Measurements from ENCODE around the gene MAMSTR.
"Not testable (repeated sequence)": the region's sequence is repeated elsewhere in the genome, so short reads cannot be mapped to it uniquely, and the experiment has no call there.

MAMSTR gene

DNA sequence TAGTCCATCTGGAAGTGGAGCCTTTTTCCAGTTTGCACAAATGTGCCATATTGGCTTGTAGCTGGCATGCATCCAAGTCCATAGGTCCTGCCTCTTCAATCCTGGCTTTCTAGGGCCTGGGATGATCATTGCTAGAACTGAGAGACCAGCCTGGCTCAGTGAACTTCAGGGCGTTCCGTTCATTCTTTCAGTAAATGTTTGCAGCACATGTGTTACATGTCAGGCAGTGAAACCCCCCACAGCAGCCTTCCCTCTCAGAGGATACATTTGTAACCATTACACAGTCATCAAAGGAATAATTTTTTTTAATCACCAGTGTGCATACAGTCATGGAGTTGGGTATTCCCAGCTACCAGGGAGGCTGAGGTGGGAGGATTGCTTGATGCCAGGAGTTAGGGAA lies 14.1 kb downstream of the MAMSTR start:
- no peaks in the 10 kb centered on the region for H3K27me3 Mint-ChIP-seq
- no peak overlapping the region for H3K27ac Mint-ChIP-seq
- DNase-seq, result no peak
- H3K36me3 Mint-ChIP-seq (ENCODE audit: insufficient read depth), result peaks cover 4% of the 10 kb centered on the region
- H3K4me3 Mint-ChIP-seq, result no peak overlapping the region
- ATAC-seq (replicated peaks), result no peak
- no peaks in the 10 kb centered on the region for H3K9me3 Mint-ChIP-seq
- H3K4me1 Mint-ChIP-seq (ENCODE audit: low read depth in 2 of 2), result no peaks in the 10 kb centered on the region

DNA sequence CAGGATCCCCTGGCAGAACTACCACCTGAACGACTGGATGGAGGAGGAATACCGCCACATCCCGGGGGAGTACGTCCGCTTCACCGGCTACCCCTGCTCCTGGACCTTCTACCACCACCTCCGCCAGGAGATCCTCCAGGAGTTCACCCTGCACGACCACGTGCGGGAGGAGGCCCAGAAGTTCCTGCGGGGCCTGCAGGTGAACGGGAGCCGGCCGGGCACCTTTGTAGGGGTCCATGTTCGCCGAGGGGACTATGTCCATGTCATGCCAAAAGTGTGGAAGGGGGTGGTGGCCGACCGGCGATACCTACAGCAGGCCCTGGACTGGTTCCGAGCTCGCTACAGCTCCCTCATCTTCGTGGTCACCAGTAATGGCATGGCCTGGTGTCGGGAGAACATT lies 16.2 kb downstream of the MAMSTR start:
- no peak for ATAC-seq (replicated peaks)
- Mint-ChIP-seq H3K4me3 (no peak overlapping the region), H3K36me3 (ENCODE audit: insufficient read depth) (peaks cover 4% of the 10 kb centered on the region), H3K27ac (no peak overlapping the region), H3K4me1 (ENCODE audit: low read depth in 2 of 2) (no peaks in the 10 kb centered on the region), H3K27me3 (peaks cover 0 to 8% of the 10 kb centered on the region in 2 donors), H3K9me3 (no peaks in the 10 kb centered on the region)
- DNase-seq, result no peak

DNA sequence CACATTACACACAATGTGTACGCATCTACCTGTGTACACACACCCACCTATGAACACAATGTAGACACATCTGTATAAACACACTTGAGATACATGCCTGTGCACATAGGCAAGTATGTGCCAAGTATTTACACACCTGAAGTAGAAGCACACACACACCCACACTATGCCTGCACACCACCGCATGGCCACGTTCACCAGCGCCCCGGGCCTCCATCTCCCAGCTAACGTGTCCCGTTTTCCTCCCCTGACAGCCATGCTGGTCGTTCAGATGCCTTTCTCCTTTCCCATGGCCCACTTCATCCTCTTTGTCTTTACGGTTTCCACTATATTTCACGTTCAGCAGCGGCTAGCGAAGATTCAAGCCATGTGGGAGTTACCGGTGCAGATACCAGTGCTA lies 16.8 kb downstream of the MAMSTR start:
- no peaks in the 10 kb centered on the region for H3K9me3 Mint-ChIP-seq
- no peak overlapping the region for H3K27ac Mint-ChIP-seq
- DNase-seq, result no peak
- H3K36me3 Mint-ChIP-seq (ENCODE audit: insufficient read depth), result peaks cover 4% of the 10 kb centered on the region
- peaks cover 0 to 11% of the 10 kb centered on the region in 2 donors for H3K27me3 Mint-ChIP-seq
- no peaks in the 10 kb centered on the region for H3K4me1 Mint-ChIP-seq (ENCODE audit: low read depth in 2 of 2)
- no peak overlapping the region for H3K4me3 Mint-ChIP-seq
- ATAC-seq (replicated peaks), result no peak

DNA sequence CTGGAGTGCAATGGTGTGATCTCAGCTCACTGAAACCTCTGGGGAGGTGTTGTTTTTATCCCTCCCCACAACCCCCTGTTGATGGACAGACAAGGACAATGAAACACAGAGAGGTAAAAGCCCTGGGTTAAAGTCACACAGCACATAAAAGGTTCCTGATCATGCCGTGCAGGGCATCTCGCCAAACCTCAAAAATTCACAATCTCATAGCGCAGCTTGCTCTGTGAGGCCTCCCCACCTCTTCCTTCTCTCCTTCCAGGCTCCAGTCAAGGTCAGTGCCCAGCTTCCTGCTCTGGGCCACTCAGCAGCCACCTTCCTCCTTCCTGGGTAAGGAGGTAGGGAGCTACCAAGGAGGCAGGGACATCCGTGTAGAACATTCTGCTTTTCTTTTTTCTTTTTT lies 21.5 kb downstream of the MAMSTR start:
- DNase-seq, result no peak
- no peak for ATAC-seq (replicated peaks)
- peaks cover 7 to 9% of the 10 kb centered on the region in 2 donors for H3K4me1 Mint-ChIP-seq (ENCODE audit: low read depth in 2 of 2)
- peaks cover 17 to 31% of the 10 kb centered on the region in 2 donors for H3K27me3 Mint-ChIP-seq
- no peak overlapping the region for H3K4me3 Mint-ChIP-seq
- no peaks in the 10 kb centered on the region for H3K9me3 Mint-ChIP-seq
- peaks cover 7% of the 10 kb centered on the region for H3K36me3 Mint-ChIP-seq (ENCODE audit: insufficient read depth)
- H3K27ac Mint-ChIP-seq, result no peak overlapping the region

DNA sequence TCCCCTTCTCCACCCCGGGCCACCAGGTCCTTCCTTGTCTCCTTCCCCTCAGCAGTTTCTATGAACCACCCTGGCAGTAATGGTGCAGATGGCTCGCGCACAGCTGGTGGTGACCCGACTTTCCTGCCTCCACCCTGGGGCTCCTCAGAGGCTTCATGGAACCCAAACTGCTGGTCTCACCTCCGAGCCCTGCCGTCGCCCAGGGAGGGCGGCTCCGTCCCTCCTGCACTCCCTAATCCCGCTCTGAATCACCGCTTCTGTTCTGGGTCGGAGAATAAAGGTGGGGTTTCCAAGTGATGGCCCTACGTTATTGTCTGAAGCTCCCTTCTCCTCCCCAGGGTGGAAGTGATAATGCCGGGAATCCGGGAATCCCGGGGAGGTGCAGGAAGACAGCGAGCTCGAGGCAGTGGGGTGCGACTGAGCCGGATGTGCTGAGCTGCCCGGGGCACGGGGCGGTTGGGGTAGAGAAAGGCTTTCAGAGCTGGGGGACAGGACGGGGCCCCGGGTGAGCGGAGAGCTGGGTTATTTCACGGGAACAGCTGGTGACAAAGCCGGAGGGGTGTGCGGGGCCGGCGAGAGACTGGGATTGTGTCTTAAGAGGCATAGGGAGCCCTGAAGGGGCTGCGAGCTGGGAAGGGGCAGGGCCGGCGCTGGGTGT lies 23.0 kb downstream of the MAMSTR start:
- H3K27me3 Mint-ChIP-seq, result peaks cover 17 to 31% of the 10 kb centered on the region in 2 donors

DNA sequence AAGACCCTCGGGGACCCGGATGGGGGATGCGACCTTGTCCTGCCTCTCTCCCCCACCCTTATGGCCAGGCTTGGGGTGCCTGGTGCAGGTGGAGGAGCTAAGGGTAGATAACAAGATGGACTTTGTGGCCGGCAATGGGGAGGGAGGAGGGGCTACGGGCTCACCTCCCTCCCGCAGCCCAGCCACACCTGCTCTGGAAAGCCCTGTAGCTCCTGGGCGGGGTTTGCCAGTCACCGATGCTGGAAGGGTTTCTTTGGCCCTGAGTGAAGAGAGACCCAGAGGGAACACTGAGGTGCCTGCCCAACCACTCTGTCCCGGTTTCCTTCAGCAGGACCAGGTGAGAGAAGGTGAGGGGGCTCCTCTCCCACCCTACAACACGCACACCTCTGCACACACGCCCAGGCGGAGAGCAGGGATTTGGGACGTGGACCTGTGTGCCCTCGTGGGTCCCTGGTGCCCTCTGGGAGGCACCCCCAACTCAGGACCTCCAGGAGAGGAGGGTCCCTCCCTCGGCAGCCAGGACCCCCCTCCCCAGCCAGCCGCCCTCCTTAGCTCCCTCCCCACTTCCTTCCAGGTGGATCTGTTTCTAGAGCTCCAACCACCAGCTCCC lies 23.7 kb downstream of the MAMSTR start, which contains the start of gene FUT2:
Gene FUT2 (plus strand): TSS at position 229 of the 610 bp plus-strand sequence. CDS start 6,986 bp downstream, outside the sequence.
- Mint-ChIP-seq H3K27me3 (peaks cover 17 to 31% of the 10 kb centered on the region in 2 donors), H3K27ac (peak within 1 kb of the TSS in 1 of 2 donors; percentile 62), H3K4me1 (ENCODE audit: low read depth in 2 of 2) (peaks cover 7 to 9% of the 10 kb centered on the region in 2 donors), H3K9me3 (no peaks in the 10 kb centered on the region), H3K4me3 (peak within 1 kb of the TSS; percentile 42 to 68), H3K36me3 (ENCODE audit: insufficient read depth) (peaks cover 7% of the 10 kb centered on the region)
- ATAC-seq (replicated peaks) (no peak), DNase-seq (no peak)

More for the DNA sequence above, 23.0 kb downstream of the MAMSTR start:
- no peaks in the 10 kb centered on the region for H3K9me3 Mint-ChIP-seq
- peaks cover 7% of the 10 kb centered on the region for H3K36me3 Mint-ChIP-seq (ENCODE audit: insufficient read depth)
- H3K27ac Mint-ChIP-seq, result peak overlapping the region in 1 of 2 donors; percentile 62
- peak overlapping the region; percentile 42 to 68 for H3K4me3 Mint-ChIP-seq
- DNase-seq (no peak), ATAC-seq (replicated peaks) (peak; percentile 59)
- peaks cover 7 to 9% of the 10 kb centered on the region in 2 donors for H3K4me1 Mint-ChIP-seq (ENCODE audit: low read depth in 2 of 2)

DNA sequence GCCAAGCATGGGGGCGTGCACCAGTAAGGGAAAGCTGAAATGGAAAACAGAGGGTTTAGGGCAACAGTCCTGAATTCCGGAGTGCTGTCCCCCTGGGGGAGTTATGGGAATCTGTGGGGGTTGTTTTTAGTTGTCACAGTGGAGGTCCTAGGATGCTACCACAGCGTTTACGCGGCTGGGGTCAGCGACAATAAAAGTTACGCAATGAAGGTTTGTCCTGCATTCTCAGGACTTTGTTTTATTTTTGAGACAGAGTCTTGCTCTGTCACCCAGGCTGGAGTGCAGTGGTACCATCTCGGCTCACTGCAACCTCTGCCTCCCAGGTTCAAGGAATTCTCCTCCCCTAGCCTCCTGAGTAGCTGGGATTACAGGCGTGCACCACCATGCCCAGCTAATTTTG lies 25.9 kb downstream of the MAMSTR start:
- H3K27me3 Mint-ChIP-seq, result peaks cover 17 to 27% of the 10 kb centered on the region in 2 donors
- not testable (repeated sequence) for H3K4me3 Mint-ChIP-seq; DNase-seq; ATAC-seq (replicated peaks); H3K27ac Mint-ChIP-seq; H3K9me3 Mint-ChIP-seq; H3K36me3 Mint-ChIP-seq (ENCODE audit: insufficient read depth); H3K4me1 Mint-ChIP-seq (ENCODE audit: low read depth in 2 of 2)

DNA sequence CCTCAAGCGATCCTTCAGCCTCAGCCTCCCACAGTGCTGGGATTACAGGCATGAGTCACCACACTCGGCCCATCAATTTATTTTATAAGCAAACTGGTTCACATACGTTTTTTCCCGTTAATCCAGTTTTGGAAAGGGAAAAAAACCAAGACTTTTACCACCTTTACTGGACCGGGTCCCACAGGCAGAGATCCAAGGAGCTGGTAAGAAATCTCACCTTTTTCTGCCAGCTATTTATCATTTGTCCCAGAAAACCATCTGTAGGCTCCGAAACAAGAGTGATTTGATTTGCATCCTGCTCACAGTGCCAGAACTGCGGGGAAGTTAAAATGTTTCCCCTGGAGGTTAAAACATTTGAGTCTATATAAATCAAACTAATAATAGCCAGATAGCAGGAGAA lies 30.1 kb downstream of the MAMSTR start:
- DNase-seq (no peak), ATAC-seq (replicated peaks) (no peak)
- H3K27ac Mint-ChIP-seq, result no peak overlapping the region
- H3K4me3 Mint-ChIP-seq, result no peak overlapping the region
- H3K9me3 Mint-ChIP-seq, result no peaks in the 10 kb centered on the region
- peaks cover 0 to 1% of the 10 kb centered on the region in 2 donors for H3K4me1 Mint-ChIP-seq (ENCODE audit: low read depth in 2 of 2)
- H3K36me3 Mint-ChIP-seq (ENCODE audit: insufficient read depth), result no peaks in the 10 kb centered on the region
- no peaks in the 10 kb centered on the region for H3K27me3 Mint-ChIP-seq

DNA sequence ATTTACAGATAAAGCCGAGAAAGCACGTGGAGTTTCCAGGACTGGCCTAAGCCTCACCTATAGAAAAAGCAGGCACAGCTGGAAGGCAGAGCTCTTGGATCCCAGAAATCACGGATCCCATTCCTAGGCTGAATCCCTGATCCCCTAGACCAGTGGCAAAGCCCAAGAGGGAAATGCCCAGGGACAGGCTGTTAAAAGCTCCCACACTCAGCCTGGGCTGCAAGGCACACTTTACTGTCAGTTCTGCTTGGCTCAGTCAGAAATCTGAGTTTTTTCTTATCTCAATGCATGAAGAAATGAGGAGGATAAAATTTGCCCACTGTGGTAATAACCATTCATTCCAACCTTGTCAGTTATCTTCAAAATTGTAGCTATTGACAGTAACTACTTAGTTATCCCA lies 31.7 kb downstream of the MAMSTR start:
- Mint-ChIP-seq H3K9me3 (no peaks in the 10 kb centered on the region), H3K4me1 (ENCODE audit: low read depth in 2 of 2) (no peaks in the 10 kb centered on the region), H3K36me3 (ENCODE audit: insufficient read depth) (no peaks in the 10 kb centered on the region), H3K27me3 (no peaks in the 10 kb centered on the region), H3K27ac (no peak overlapping the region), H3K4me3 (no peak overlapping the region)
- DNase-seq (no peak), ATAC-seq (replicated peaks) (no peak)

DNA sequence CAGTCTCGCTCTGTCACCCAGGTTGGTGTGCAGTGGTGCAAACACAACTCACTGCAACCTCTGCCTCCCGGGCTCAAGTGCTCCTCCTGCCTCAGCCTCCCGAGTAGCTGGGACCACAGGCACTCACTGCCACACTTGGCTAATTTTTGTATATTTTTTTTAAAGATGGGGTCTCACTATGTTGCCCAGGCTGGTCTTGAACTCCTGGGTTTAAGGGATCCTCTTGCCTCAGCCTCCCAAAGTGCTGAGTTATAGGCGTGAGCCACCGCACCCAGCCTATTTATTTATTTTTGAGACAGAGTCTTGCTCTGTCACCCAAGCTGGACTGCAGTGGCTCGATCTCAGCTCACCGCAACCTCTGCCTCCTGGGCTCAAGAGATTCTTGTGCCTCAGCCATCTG lies 32.9 kb downstream of the MAMSTR start:
- not testable (repeated sequence) for ATAC-seq (replicated peaks); H3K4me3 Mint-ChIP-seq; H3K36me3 Mint-ChIP-seq (ENCODE audit: insufficient read depth); H3K27me3 Mint-ChIP-seq; H3K4me1 Mint-ChIP-seq (ENCODE audit: low read depth in 2 of 2); DNase-seq; H3K27ac Mint-ChIP-seq; H3K9me3 Mint-ChIP-seq

DNA sequence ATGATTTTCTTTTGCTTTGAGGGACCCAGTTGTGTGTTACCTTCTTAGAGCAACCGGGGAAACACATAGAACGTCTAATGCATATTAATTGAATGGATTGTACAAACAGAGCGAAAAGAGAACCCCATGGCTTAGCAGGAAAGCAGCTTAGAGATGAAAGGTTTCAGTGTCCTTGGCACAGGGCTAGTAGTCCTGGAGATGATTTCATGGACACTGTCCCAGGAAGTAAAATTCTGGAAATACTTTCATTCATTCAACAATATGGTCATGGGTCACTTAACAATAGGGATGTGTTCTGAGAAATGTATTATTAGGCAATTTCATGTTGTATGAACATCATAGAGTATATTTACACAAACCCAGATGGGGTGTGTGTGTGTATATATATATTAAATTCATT lies 33.4 kb downstream of the MAMSTR start:
- Mint-ChIP-seq H3K4me3 (no peak overlapping the region), H3K4me1 (ENCODE audit: low read depth in 2 of 2) (no peaks in the 10 kb centered on the region), H3K27me3 (no peaks in the 10 kb centered on the region), H3K9me3 (no peaks in the 10 kb centered on the region), H3K36me3 (ENCODE audit: insufficient read depth) (no peaks in the 10 kb centered on the region), H3K27ac (no peak overlapping the region)
- DNase-seq (no peak), ATAC-seq (replicated peaks) (no peak)

DNA sequence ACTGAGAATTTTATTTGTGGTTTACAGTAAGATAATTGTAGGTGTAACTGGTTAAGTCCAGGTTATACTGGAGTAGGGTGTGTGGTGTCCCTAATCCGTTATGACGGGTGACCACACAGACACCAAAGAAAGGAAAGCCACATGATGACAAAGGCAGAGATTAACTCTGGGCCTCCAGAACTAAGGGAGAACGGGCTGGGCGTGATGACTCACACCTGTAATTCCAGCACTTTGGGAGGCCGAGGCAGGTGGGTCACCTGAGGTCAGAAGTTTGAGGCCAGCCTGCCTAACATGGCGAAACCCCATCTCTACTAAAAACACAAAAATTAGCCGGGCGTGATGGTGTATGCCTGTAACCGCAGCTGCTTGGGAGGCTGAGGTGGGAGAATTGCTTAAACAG lies 33.9 kb downstream of the MAMSTR start:
- H3K4me3 Mint-ChIP-seq, result no peak overlapping the region
- no peaks in the 10 kb centered on the region for H3K27me3 Mint-ChIP-seq
- H3K4me1 Mint-ChIP-seq (ENCODE audit: low read depth in 2 of 2), result no peaks in the 10 kb centered on the region
- no peaks in the 10 kb centered on the region for H3K9me3 Mint-ChIP-seq
- DNase-seq (no peak), ATAC-seq (replicated peaks) (no peak)
- H3K27ac Mint-ChIP-seq, result no peak overlapping the region
- H3K36me3 Mint-ChIP-seq (ENCODE audit: insufficient read depth), result no peaks in the 10 kb centered on the region

DNA sequence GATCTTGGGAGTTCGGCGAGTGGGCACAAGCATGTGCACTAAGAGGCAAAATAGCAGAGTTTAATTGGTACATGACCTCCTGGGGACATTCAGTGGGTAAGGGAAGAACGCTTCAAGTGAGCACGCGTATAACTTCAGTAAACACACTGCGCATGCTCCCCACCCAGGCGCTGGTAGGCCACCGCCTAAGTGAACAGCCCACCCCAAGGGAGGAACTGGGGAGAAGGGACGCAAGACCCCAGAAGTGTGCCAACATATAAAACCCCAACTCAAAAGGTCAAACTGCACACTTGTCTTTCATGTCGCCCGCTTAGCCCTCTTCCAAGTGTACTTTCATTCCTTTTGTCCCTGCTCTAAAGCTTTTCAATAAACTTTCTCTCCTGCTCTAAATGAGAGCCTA lies 36.2 kb downstream of the MAMSTR start:
- ATAC-seq (replicated peaks) (no peak), DNase-seq (no peak)
- Mint-ChIP-seq H3K27me3 (no peaks in the 10 kb centered on the region), H3K27ac (no peak overlapping the region), H3K36me3 (ENCODE audit: insufficient read depth) (no peaks in the 10 kb centered on the region), H3K9me3 (no peaks in the 10 kb centered on the region), H3K4me1 (ENCODE audit: low read depth in 2 of 2) (no peaks in the 10 kb centered on the region), H3K4me3 (no peak overlapping the region)

DNA sequence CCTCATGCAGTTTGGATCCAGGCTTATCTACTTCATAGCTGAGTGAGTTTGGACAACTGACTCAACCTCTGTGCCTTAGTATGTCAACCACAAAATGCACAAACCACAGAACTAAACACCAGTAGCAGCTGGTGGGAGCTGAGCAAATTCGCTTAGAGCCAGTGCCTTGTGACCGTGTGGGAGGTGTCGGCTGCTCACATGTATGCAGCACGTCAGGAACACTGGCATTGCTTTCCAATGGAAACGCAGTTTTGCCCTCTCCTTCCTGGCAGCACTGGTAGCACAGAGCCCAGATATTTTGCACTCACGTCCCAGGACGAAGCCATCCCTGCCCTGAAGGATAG lies 38.4 kb downstream of the MAMSTR start:
- ATAC-seq (replicated peaks) (no peak), DNase-seq (no peak)
- Mint-ChIP-seq H3K4me3 (no peak overlapping the region), H3K4me1 (ENCODE audit: low read depth in 2 of 2) (no peaks in the 10 kb centered on the region), H3K27me3 (no peaks in the 10 kb centered on the region), H3K9me3 (no peaks in the 10 kb centered on the region), H3K36me3 (ENCODE audit: insufficient read depth) (no peaks in the 10 kb centered on the region), H3K27ac (no peak overlapping the region)

Measured in effector memory CD8-positive, alpha-beta T cell (primary cell).